HG03342 (cell line): ENCODE data around the gene PMFBP1.

Experiments used
- ATAC-seq: cut with Tn5 transposase; IDR thresholded peaks from one replicate; pipeline ENCODE4 v1.9.1; 2021; ENCODE audit warnings: mild to moderate bottlenecking, moderate library complexity; ENCODE audit not compliant: unreplicated experiment

PMFBP1 gene

GRCh38 chr16:72187551-72187950 lies 15.6 kb upstream of the PMFBP1 start:
- no peak for ATAC-seq

- no peak for ATAC-seq
Observed at GRCh38 chr16:72182976-72183375, 11.0 kb upstream of the PMFBP1 start.

- ATAC-seq, result no peak
Observed at GRCh38 chr16:72179204-72179970, 7.4 kb upstream of the PMFBP1 start.

- ATAC-seq, result no peak
Observed at GRCh38 chr16:72174726-72175125, 2.8 kb upstream of the PMFBP1 start.

GRCh38 chr16:72173997-72174396 lies 2.0 kb upstream of the PMFBP1 start:
- ATAC-seq, result no peak

- ATAC-seq, result no peak
Observed at GRCh38 chr16:72171236-72171635, 719 bp downstream of the PMFBP1 start.

- no peak for ATAC-seq
Observed at GRCh38 chr16:72169708-72170107, 2.2 kb downstream of the PMFBP1 start.

GRCh38 chr16:72168365-72168764 lies 3.6 kb downstream of the PMFBP1 start:
- ATAC-seq, result no peak

GRCh38 chr16:72166954-72167561 lies 4.9 kb downstream of the PMFBP1 start:
- no peak for ATAC-seq

GRCh38 chr16:72166151-72166550 lies 5.8 kb downstream of the PMFBP1 start:
- no peak for ATAC-seq

- no peak for ATAC-seq
Observed at GRCh38 chr16:72164691-72165090, 7.3 kb downstream of the PMFBP1 start.

GRCh38 chr16:72162105-72162692 lies 9.8 kb downstream of the PMFBP1 start:
- no peak for ATAC-seq

- ATAC-seq, result no peak
Observed at GRCh38 chr16:72159801-72160200, 12.2 kb downstream of the PMFBP1 start.

- ATAC-seq, result no peak
Observed at GRCh38 chr16:72159386-72159785, 12.6 kb downstream of the PMFBP1 start.

- ATAC-seq, result no peak
Observed at GRCh38 chr16:72149676-72150464, 22.1 kb downstream of the PMFBP1 start.

- ATAC-seq, result no peak
Observed at GRCh38 chr16:72142476-72142875, 29.5 kb downstream of the PMFBP1 start.

- ATAC-seq, result no peak
Observed at GRCh38 chr16:72139908-72140307, 32.0 kb downstream of the PMFBP1 start.

GRCh38 chr16:72138064-72138572 lies 33.8 kb downstream of the PMFBP1 start:
- no peak for ATAC-seq

- no peak for ATAC-seq
Observed at GRCh38 chr16:72137380-72138063, 34.4 kb downstream of the PMFBP1 start.

- ATAC-seq, result no peak
Observed at GRCh38 chr16:72134507-72134906, 37.4 kb downstream of the PMFBP1 start.

- ATAC-seq, result no peak
Observed at GRCh38 chr16:72132726-72133125, 39.2 kb downstream of the PMFBP1 start.
